Small intestine (tissue), 7 donors: ENCODE measurements around the gene ZNF804B. TPM values are rescaled to one million over a fixed set of nuclear protein-coding genes. Genes with fewer than 3 reads are reported as not detected.

Source experiments
- DNase-seq, 2 donors: peaks; one replicate each; pipeline versions ENCODE4 v3.0.0 to v3.0.0-alpha.2; 2013
- FAIRE-seq: peaks from 2 replicates; lab custom pipeline; 2012; peaks lifted over from hg19 to GRCh38; lab: Jason Lieb, UNC
- H3K27ac ChIP-seq, 3 donors: one replicate each; pipeline ENCODE4 v1.5.1; 2013; ENCODE audit warnings: low read length in 2 of 3, mild to moderate bottlenecking in 2 of 3, control low read depth in 1 of 3, inconsistent platforms in 1 of 3, low read depth in 1 of 3, moderate library complexity in 1 of 3
- H3K27me3 ChIP-seq, 3 donors: one replicate each; pipeline ENCODE4 v1.6.1; 2013; ENCODE audit warnings: low read length in 3 of 3, inconsistent platforms in 1 of 3; ENCODE audit not compliant: control insufficient read depth in 3 of 3, insufficient read depth in 3 of 3
- H3K36me3 ChIP-seq, 3 donors: one replicate each; pipeline ENCODE4 v1.6.1; 2013; ENCODE audit warnings: low read length in 3 of 3, inconsistent platforms in 1 of 3, low read depth in 1 of 3, mild to moderate bottlenecking in 1 of 3, moderate library complexity in 1 of 3; ENCODE audit not compliant: control insufficient read depth in 3 of 3, insufficient read depth in 2 of 3
- H3K4me1 ChIP-seq, 3 donors: one replicate each; pipeline ENCODE4 v1.6.1; 2013; ENCODE audit warnings: low read length in 2 of 3, inconsistent platforms in 1 of 3, low read depth in 1 of 3, mild to moderate bottlenecking in 1 of 3, moderate library complexity in 1 of 3; ENCODE audit not compliant: control insufficient read depth in 3 of 3, insufficient read depth in 2 of 3
- H3K4me3 ChIP-seq, 3 donors: one replicate each; pipeline ENCODE4 v1.5.1; 2013; ENCODE audit warnings: low read length in 3 of 3, control low read depth in 1 of 3, inconsistent platforms in 1 of 3, low read depth in 1 of 3, mild to moderate bottlenecking in 1 of 3, moderate library complexity in 1 of 3
- H3K9me3 ChIP-seq, 2 donors: one replicate each; pipeline ENCODE4 v1.6.1; 2013; ENCODE audit warnings: low read depth in 1 of 2, low read length in 1 of 2; ENCODE audit not compliant: control insufficient read depth in 2 of 2, insufficient read depth in 1 of 2
- WGBS, 3 donors: extraction: QIAGEN DNeasy Blood & Tissue Kit; methylation state at CpG; one replicate each; pipeline ENCODE4 v1.1.7; 2013; 5-methylcytosine and 5-hydroxymethylcytosine counted together
- polyA plus RNA-seq, 4 donors: library from polyadenylated mRNA; stranded (reverse) in 3 of 4; unstranded in 1 of 4; fragments of 200-250 nt in 3 of 4; fragments of 120-200 nt in 1 of 4; gene quantifications; one replicate each; pipeline versions ENCODE4 v1.2.1 to v1.2.3, GENCODE V29; 2013
- donor health status: healthy with polysubstance abuse.
- donor health status: control.
- donor health status: control.
- donor health status: Bipolar disorder and iron deficiency.
- donor health status: healthy.

ZNF804B gene
- polyA plus RNA-seq, 4 donors = 0.03 to 0.12 TPM; not detected in 2

GRCh38 chr7:89312551-89312950 lies 553.1 kb downstream of the ZNF804B start:
- H3K4me1 ChIP-seq = no peaks in the 10 kb centered on the region
- H3K9me3 ChIP-seq = peaks cover 0 to 1% of the 10 kb centered on the region in 2 donors
- no peaks in the 10 kb centered on the region for H3K36me3 ChIP-seq
- no peak for DNase-seq
- H3K27me3 ChIP-seq = no peaks in the 10 kb centered on the region
- no peak for FAIRE-seq
- H3K27ac ChIP-seq = no peak overlapping the region
- no peak overlapping the region for H3K4me3 ChIP-seq

GRCh38 chr7:89316584-89317251 lies 557.2 kb downstream of the ZNF804B start:
- no peak overlapping the region for H3K27ac ChIP-seq
- H3K4me1 ChIP-seq = no peaks in the 10 kb centered on the region
- no peak overlapping the region for H3K4me3 ChIP-seq
- no peak for FAIRE-seq
- 62 to 86% (median 72%) methylated on average over 1 of the region's 1 CpG for WGBS, 3 donors
- no peak for DNase-seq
- H3K36me3 ChIP-seq = no peaks in the 10 kb centered on the region
- H3K9me3 ChIP-seq = no peaks in the 10 kb centered on the region
- no peaks in the 10 kb centered on the region for H3K27me3 ChIP-seq

DNA sequence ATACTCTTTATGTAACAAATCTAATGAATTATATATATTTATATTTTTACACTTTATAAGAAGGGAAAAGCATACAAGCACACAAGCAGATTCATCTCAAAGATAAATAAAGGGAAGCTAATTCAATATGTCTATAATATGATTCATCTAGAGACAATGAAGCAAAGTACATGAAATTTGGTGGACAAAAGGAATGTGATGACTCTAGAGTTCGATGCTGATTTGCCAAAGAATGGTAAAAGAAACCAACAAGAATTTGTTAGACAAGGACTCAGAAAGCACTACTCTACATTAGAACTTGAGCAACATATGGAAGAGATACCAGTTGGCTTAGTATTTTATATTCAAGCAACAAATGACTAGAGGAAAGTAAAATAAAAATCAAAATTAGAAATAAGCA lies 572.5 kb downstream of the ZNF804B start:
- no peak for DNase-seq
- no peak overlapping the region for H3K4me3 ChIP-seq
- 68 to 75% (median 71%) methylated on average over 1 of the region's 1 CpG for WGBS, 3 donors
- no peaks in the 10 kb centered on the region for H3K9me3 ChIP-seq
- H3K27me3 ChIP-seq = no peaks in the 10 kb centered on the region
- H3K36me3 ChIP-seq = no peaks in the 10 kb centered on the region
- H3K4me1 ChIP-seq = no peaks in the 10 kb centered on the region
- FAIRE-seq = no peak
- H3K27ac ChIP-seq = no peak overlapping the region

DNA sequence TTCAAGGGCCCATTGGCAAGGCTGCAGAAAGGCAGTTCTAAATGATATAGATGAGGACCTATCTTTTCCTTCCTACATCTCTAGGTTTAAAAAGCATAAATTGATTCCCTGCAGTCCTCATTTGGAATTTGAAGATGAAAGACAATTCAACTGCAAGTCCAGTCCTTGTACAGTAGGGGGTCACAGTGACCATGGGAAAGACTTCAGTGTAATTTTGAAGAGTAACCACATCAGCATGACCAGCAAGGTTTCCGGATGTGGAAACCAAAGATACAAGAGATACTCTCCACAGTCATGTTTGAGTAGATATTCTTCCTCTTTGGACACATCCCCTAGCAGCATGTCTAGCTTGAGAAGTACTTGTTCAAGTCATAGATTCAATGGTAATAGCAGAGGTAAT lies 575.3 kb downstream of the ZNF804B start:
- no peaks in the 10 kb centered on the region for H3K9me3 ChIP-seq
- no peaks in the 10 kb centered on the region for H3K36me3 ChIP-seq
- H3K27me3 ChIP-seq = no peaks in the 10 kb centered on the region
- no peaks in the 10 kb centered on the region for H3K4me1 ChIP-seq
- H3K4me3 ChIP-seq = no peak overlapping the region
- 73 to 86% (median 82%) methylated on average over 1 of the region's 1 CpG for WGBS, 3 donors
- no peak overlapping the region for H3K27ac ChIP-seq
- DNase-seq (no peak), FAIRE-seq (no peak)

DNA sequence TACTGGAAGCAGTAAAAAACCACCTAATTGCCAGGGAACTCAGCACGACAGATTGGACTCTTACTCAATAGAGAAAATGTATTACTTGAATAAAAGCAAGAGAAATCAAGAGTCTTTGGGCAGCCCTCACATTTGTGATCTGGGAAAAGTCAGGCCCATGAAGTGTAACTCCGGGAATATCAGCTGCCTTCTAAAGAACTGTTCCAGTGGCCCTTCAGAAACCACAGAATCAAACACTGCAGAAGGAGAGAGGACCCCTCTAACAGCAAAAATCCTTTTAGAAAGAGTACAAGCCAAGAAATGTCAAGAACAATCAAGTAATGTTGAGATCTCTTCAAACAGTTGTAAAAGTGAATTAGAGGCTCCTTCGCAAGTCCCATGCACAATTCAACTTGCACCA lies 576.0 kb downstream of the ZNF804B start:
- H3K4me3 ChIP-seq = no peak overlapping the region
- no peaks in the 10 kb centered on the region for H3K27me3 ChIP-seq
- WGBS, 3 donors = 76 to 80% (median 79%) methylated on average over 3 of the region's 3 CpGs
- H3K9me3 ChIP-seq = no peaks in the 10 kb centered on the region
- no peak overlapping the region for H3K27ac ChIP-seq
- no peaks in the 10 kb centered on the region for H3K4me1 ChIP-seq
- DNase-seq (no peak), FAIRE-seq (no peak)
- H3K36me3 ChIP-seq = no peaks in the 10 kb centered on the region

GRCh38 chr7:89336121-89336520 lies 576.6 kb downstream of the ZNF804B start:
- FAIRE-seq (no peak), DNase-seq (no peak)
- Histone ChIP-seq H3K27ac (no peak overlapping the region), H3K4me3 (no peak overlapping the region), H3K36me3 (no peaks in the 10 kb centered on the region), H3K27me3 (no peaks in the 10 kb centered on the region), H3K4me1 (no peaks in the 10 kb centered on the region), H3K9me3 (no peaks in the 10 kb centered on the region)
- 74 to 79% (median 76%) methylated on average over 5 of the region's 5 CpGs for WGBS, 3 donors

- DNase-seq (no peak), FAIRE-seq (no peak)
- Histone ChIP-seq H3K4me1 (no peaks in the 10 kb centered on the region), H3K4me3 (no peak overlapping the region), H3K9me3 (no peaks in the 10 kb centered on the region), H3K36me3 (no peaks in the 10 kb centered on the region), H3K27me3 (no peaks in the 10 kb centered on the region), H3K27ac (no peak overlapping the region)
- 37 to 51% (median 46%) methylated on average over 3 of the region's 3 CpGs for WGBS, 3 donors
These were observed 580.2 kb downstream of the ZNF804B start for GRCh38 chr7:89339748-89340147.

GRCh38 chr7:89357121-89357520 lies 597.6 kb downstream of the ZNF804B start:
- no peak for DNase-seq
- H3K9me3 ChIP-seq = no peaks in the 10 kb centered on the region
- 63 to 70% (median 64%) methylated on average over 1 of the region's 1 CpG for WGBS, 3 donors
- no peak overlapping the region for H3K27ac ChIP-seq
- no peaks in the 10 kb centered on the region for H3K27me3 ChIP-seq
- no peak for FAIRE-seq
- H3K4me3 ChIP-seq = no peak overlapping the region
- no peaks in the 10 kb centered on the region for H3K36me3 ChIP-seq
- H3K4me1 ChIP-seq = no peaks in the 10 kb centered on the region

GRCh38 chr7:89377219-89377618 lies 617.7 kb downstream of the ZNF804B start:
- 68 to 84% (median 76%) methylated on average over 3 of the region's 3 CpGs for WGBS, 3 donors
- H3K36me3 ChIP-seq = no peaks in the 10 kb centered on the region
- FAIRE-seq = no peak

More at GRCh38 chr7:89377219-89377618, 617.7 kb downstream of the ZNF804B start:
- Histone ChIP-seq H3K4me1 (no peaks in the 10 kb centered on the region), H3K27ac (no peak overlapping the region), H3K9me3 (no peaks in the 10 kb centered on the region), H3K27me3 (no peaks in the 10 kb centered on the region), H3K4me3 (no peak overlapping the region)
- DNase-seq = no peak
